Cardiac fibroblast (primary cell): ENCODE data around the gene UBE3D.
A peak's percentile ranks its signal among the peaks of the same experiment; 100 is the strongest.

Source experiments
- DNase-seq, 2 donors: peaks; one replicate each; pipeline versions ENCODE4 v3.0.0 to v3.0.0-alpha.2; 2010; ENCODE audit warnings: low read depth in 2 of 2
- H3K4me3 ChIP-seq, 2 donors: replicated peaks in 1 of 2; 1 replicate in 1 of 2; 2 replicates in 1 of 2; pipeline ENCODE4 v1.5.1; 2011; ENCODE audit warnings: low read depth in 2 of 2, low read length in 2 of 2, mild to moderate bottlenecking in 2 of 2, moderate library complexity in 1 of 2
- CTCF ChIP-seq: IDR thresholded peaks from one replicate; pipeline ENCODE4 v1.5.1; 2011; ENCODE audit warnings: low read depth, mild to moderate bottlenecking, low read length, inconsistent platforms

The UBE3D gene

DNA sequence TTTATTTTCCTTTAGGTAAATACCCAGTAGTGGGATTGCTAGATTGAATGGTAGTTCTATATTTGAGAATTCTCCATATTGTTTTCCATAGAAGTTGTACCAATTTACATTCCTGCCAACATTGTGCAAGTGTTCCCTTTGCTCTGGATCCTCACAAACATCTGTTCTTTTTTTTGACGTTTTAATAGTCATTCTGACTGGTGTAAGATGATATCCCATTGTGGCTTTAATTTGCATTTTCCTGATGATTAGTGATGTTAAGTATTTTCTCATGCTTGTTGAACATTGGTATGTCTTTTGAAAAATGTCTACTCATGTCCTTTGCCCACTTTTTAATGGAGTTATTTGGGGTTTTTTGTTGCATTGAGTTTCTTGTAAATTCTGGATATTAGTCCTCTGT is 85.6 kb downstream of the UBE3D start:
- no peak overlapping the region for H3K4me3 ChIP-seq
- peak; percentile 72 to 87 for DNase-seq
- no peak for TF ChIP-seq CTCF

GRCh38 chr6:82979657-82980056 is 86.0 kb downstream of the UBE3D start:
- no peak overlapping the region for H3K4me3 ChIP-seq
- TF ChIP-seq CTCF = no peak
- no peak for DNase-seq

DNA sequence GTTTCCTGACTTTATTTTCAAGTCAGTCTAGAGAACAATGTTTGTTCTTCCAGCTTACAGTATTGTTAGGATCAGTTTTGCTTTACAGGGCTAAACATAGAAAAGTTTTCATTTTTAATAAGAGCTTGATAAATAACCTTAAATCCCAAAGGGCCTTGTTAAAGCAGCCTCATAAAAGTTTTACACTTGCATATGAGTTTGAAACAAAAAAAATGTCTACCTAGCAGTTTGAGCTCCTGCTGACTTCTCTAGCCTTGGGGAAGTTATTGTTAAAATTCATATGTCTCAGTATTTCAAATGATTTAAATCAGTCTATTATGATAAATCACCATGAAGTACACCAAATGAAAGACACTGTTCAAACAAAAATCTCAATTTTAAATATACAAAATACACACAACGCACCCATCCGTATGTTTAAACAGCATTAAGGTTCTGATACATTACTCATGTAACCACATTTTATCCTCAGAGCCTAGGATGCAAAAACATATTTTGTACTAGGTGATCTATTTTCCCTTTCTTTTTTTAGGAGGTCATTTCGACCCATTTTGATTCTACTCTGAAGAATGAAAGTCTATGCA is 87.2 kb downstream of the UBE3D start:
- H3K4me3 ChIP-seq = no peak overlapping the region
- no peak for DNase-seq
- no peak for TF ChIP-seq CTCF

GRCh38 chr6:82976179-82976578 is 89.5 kb downstream of the UBE3D start:
- no peak for TF ChIP-seq CTCF
- no peak for DNase-seq

GRCh38 chr6:82971877-82972460 is 93.7 kb downstream of the UBE3D start:
- no peak overlapping the region for H3K4me3 ChIP-seq
- no peak for DNase-seq
- no peak for TF ChIP-seq CTCF

More at GRCh38 chr6:82976179-82976578, 89.5 kb downstream of the UBE3D start:
- no peak overlapping the region for H3K4me3 ChIP-seq

GRCh38 chr6:82970839-82971238 is 94.8 kb downstream of the UBE3D start:
- TF ChIP-seq CTCF = no peak
- no peak for DNase-seq
- no peak overlapping the region for H3K4me3 ChIP-seq

GRCh38 chr6:82968708-82969107 is 96.9 kb downstream of the UBE3D start:
- no peak for DNase-seq
- no peak overlapping the region for H3K4me3 ChIP-seq
- TF ChIP-seq CTCF = no peak
